Measurements from ENCODE around the gene ATF6B. TPM values are rescaled to one million over a fixed set of nuclear protein-coding genes. Genes with fewer than 3 reads are reported as not detected.

The ATF6B gene
- total and polyA plus RNA-seq, 2 experiments from 2014 or later: 33.3 to 54.1 TPM

GRCh38 chr6:32117461-32117860 lies 10.6 kb downstream of the ATF6B start:
- Histone ChIP-seq H3K4me1 (ENCODE audit: insufficient read depth) (peaks cover 33% of the 10 kb centered on the region), H3K9ac (no peak overlapping the region), H3K27me3 (replicated peaks; ENCODE audit: insufficient read depth) (no peaks in the 10 kb centered on the region), H3K79me2 (ENCODE audit: insufficient read depth) (no peaks in the 10 kb centered on the region), H4K20me1 (ENCODE audit: insufficient read depth) (no peaks in the 10 kb centered on the region), H3K9me2 (ENCODE audit: insufficient read depth) (no peaks in the 10 kb centered on the region), H3K9me3 (ENCODE audit: low read depth) (no peaks in the 10 kb centered on the region), H3F3A (ENCODE audit: insufficient read depth) (peaks cover 27% of the 10 kb centered on the region), H3K27ac (no peak overlapping the region), H3K4me3 (no peak overlapping the region), H3K36me3 (ENCODE audit: low read depth) (peaks cover 5% of the 10 kb centered on the region; the same call in 1 of the 2 replicates), H2AFZ (no peak overlapping the region), H3K4me2 (ENCODE audit: unreplicated experiment) (no peak overlapping the region)
- no peak for TF ChIP-seq EZH2phosphoT487 (IDR thresholded peaks at IDR 0.05; ENCODE audit: insufficient read depth, low read depth)
- WGBS, 2 experiments (ENCODE audit: low coverage in 1 of 2, low lambda C conversion rate in 2 of 2, missing lambda C conversion rate in 2 of 2): 84 to 89% methylated on average over 9 of the region's 9 CpGs
- in situ Hi-C loops (cut with MboI): no loop called here
- no peak for DNase-seq

- 94 to 95% methylated on average over 7 of the region's 7 CpGs for WGBS, 2 experiments (ENCODE audit: low coverage in 1 of 2, low lambda C conversion rate in 2 of 2, missing lambda C conversion rate in 2 of 2)
- no peaks in the 10 kb centered on the region for H3K27me3 ChIP-seq (replicated peaks; ENCODE audit: insufficient read depth)
- no peaks in the 10 kb centered on the region for H3K9me3 ChIP-seq (ENCODE audit: low read depth)
- peaks cover 5% of the 10 kb centered on the region; the same call in 1 of the 2 replicates for H3K36me3 ChIP-seq (ENCODE audit: low read depth)
- no peaks in the 10 kb centered on the region for H4K20me1 ChIP-seq (ENCODE audit: insufficient read depth)
- H3K9ac ChIP-seq: no peak overlapping the region
- peaks cover 39% of the 10 kb centered on the region for H3K4me1 ChIP-seq (ENCODE audit: insufficient read depth)
- in situ Hi-C loops (cut with MboI): no loop called here
- no peaks in the 10 kb centered on the region for H3K79me2 ChIP-seq (ENCODE audit: insufficient read depth)
- H3F3A ChIP-seq (ENCODE audit: insufficient read depth): peaks cover 27% of the 10 kb centered on the region
- no peak overlapping the region for H3K4me3 ChIP-seq
- TF ChIP-seq EZH2phosphoT487 (IDR thresholded peaks at IDR 0.05; ENCODE audit: insufficient read depth, low read depth) (no peak), EZH2 (IDR thresholded peaks at IDR 0.05; ENCODE audit: insufficient read depth, poor library complexity, severe bottlenecking) (no peak)
- no peaks in the 10 kb centered on the region for H3K9me2 ChIP-seq (ENCODE audit: insufficient read depth)
- no peak overlapping the region for H3K4me2 ChIP-seq (ENCODE audit: unreplicated experiment)
- DNase-seq: peak; percentile 45
- H2AFZ ChIP-seq: no peak overlapping the region
- no peak overlapping the region for H3K27ac ChIP-seq
Measured at GRCh38 chr6:32116674-32117073, 11.4 kb downstream of the ATF6B start.

GRCh38 chr6:32115623-32116022 lies 12.4 kb downstream of the ATF6B start:
- Histone ChIP-seq H3K9ac (peak overlapping the region; percentile 82), H3K4me1 (ENCODE audit: insufficient read depth) (peaks cover 43% of the 10 kb centered on the region), H3K27me3 (replicated peaks; ENCODE audit: insufficient read depth) (no peaks in the 10 kb centered on the region), H3K9me3 (ENCODE audit: low read depth) (no peaks in the 10 kb centered on the region), H3K36me3 (ENCODE audit: low read depth) (no peaks in the 10 kb centered on the region; the same call in none of the 2 replicates), H2AFZ (no peak overlapping the region), H3K27ac (peak overlapping the region; percentile 98), H3K79me2 (ENCODE audit: insufficient read depth) (no peaks in the 10 kb centered on the region), H3K9me2 (ENCODE audit: insufficient read depth) (no peaks in the 10 kb centered on the region), H3K4me3 (no peak overlapping the region), H3F3A (ENCODE audit: insufficient read depth) (peaks cover 27% of the 10 kb centered on the region), H3K4me2 (ENCODE audit: unreplicated experiment) (no peak overlapping the region), H4K20me1 (ENCODE audit: insufficient read depth) (no peaks in the 10 kb centered on the region)
- 69 to 75% methylated on average over 6 of the region's 6 CpGs for WGBS, 2 experiments (ENCODE audit: low coverage in 1 of 2, low lambda C conversion rate in 2 of 2, missing lambda C conversion rate in 2 of 2)
- no peak for DNase-seq
- TF ChIP-seq EZH2 (IDR thresholded peaks at IDR 0.05; ENCODE audit: insufficient read depth, poor library complexity, severe bottlenecking): no peak
- no peak for TF ChIP-seq EZH2phosphoT487 (IDR thresholded peaks at IDR 0.05; ENCODE audit: insufficient read depth, low read depth)
- in situ Hi-C loops (cut with MboI): no loop called here

- H3K9me2 ChIP-seq (ENCODE audit: insufficient read depth): no peaks in the 10 kb centered on the region
- no peaks in the 10 kb centered on the region; the same call in none of the 2 replicates for H3K36me3 ChIP-seq (ENCODE audit: low read depth)
- H3F3A ChIP-seq (ENCODE audit: insufficient read depth): peaks cover 25% of the 10 kb centered on the region
- H3K4me1 ChIP-seq (ENCODE audit: insufficient read depth): peaks cover 45% of the 10 kb centered on the region
- no peaks in the 10 kb centered on the region for H4K20me1 ChIP-seq (ENCODE audit: insufficient read depth)
- in situ Hi-C loops (cut with MboI): no loop called here
- H3K4me3 ChIP-seq: peak overlapping the region; percentile 31; the same call in 1 of the 2 replicates
- H3K79me2 ChIP-seq (ENCODE audit: insufficient read depth): no peaks in the 10 kb centered on the region
- DNase-seq: peak; percentile 98
- TF ChIP-seq EZH2phosphoT487 (IDR thresholded peaks at IDR 0.05; ENCODE audit: insufficient read depth, low read depth) (no peak), EZH2 (IDR thresholded peaks at IDR 0.05; ENCODE audit: insufficient read depth, poor library complexity, severe bottlenecking) (no peak)
- H3K9me3 ChIP-seq (ENCODE audit: low read depth): no peaks in the 10 kb centered on the region
- no peaks in the 10 kb centered on the region for H3K27me3 ChIP-seq (replicated peaks; ENCODE audit: insufficient read depth)
- peak overlapping the region; percentile 98 for H3K27ac ChIP-seq
- H2AFZ ChIP-seq: no peak overlapping the region
- 11 to 13% methylated on average over 8 of the region's 8 CpGs for WGBS, 2 experiments (ENCODE audit: low coverage in 1 of 2, low lambda C conversion rate in 2 of 2, missing lambda C conversion rate in 2 of 2)
- peak overlapping the region; percentile 82 for H3K9ac ChIP-seq
- H3K4me2 ChIP-seq (ENCODE audit: unreplicated experiment): peak overlapping the region; percentile 56
Measured at GRCh38 chr6:32114796-32115195, 13.2 kb downstream of the ATF6B start.

Data from GM23248 (cell line).